Measurements from ENCODE around the gene HECA.
"Not testable (repeated sequence)": the region's sequence is repeated elsewhere in the genome, so short reads cannot be mapped to it uniquely, and the experiment has no call there.

HECA gene

GRCh38 chr6:139126931-139127330 lies 7.9 kb upstream of the HECA start:
- H3K27ac Mint-ChIP-seq, result peak overlapping the region; percentile 28
- H3K36me3 Mint-ChIP-seq, result peaks cover 6% of the 10 kb centered on the region
- H3K4me3 Mint-ChIP-seq, result no peak overlapping the region
- H3K9me3 Mint-ChIP-seq, result no peaks in the 10 kb centered on the region
- peaks cover 48% of the 10 kb centered on the region for H3K4me1 Mint-ChIP-seq
- H3K27me3 Mint-ChIP-seq, result no peaks in the 10 kb centered on the region
- no peak for ATAC-seq

- Mint-ChIP-seq H3K4me1 (peaks cover 53% of the 10 kb centered on the region), H3K4me3 (no peak overlapping the region), H3K9me3 (no peaks in the 10 kb centered on the region), H3K36me3 (peaks cover 6% of the 10 kb centered on the region), H3K27me3 (no peaks in the 10 kb centered on the region), H3K27ac (peak overlapping the region; percentile 37)
- no peak for ATAC-seq
Measured at GRCh38 chr6:139129284-139129683, 5.6 kb upstream of the HECA start.

GRCh38 chr6:139131736-139132280 lies 3.1 kb upstream of the HECA start:
- peaks cover 10% of the 10 kb centered on the region for H3K36me3 Mint-ChIP-seq
- peak overlapping the region; percentile 69 for H3K4me3 Mint-ChIP-seq
- ATAC-seq, result no peak
- H3K27ac Mint-ChIP-seq, result peak overlapping the region; percentile 96
- H3K27me3 Mint-ChIP-seq, result no peaks in the 10 kb centered on the region
- no peaks in the 10 kb centered on the region for H3K9me3 Mint-ChIP-seq
- peaks cover 53% of the 10 kb centered on the region for H3K4me1 Mint-ChIP-seq

GRCh38 chr6:139133262-139134063 lies 1.4 kb upstream of the HECA start:
- peak; percentile 72 for ATAC-seq
- Mint-ChIP-seq H3K36me3 (peaks cover 25% of the 10 kb centered on the region), H3K27ac (peak overlapping the region; percentile 96), H3K4me3 (peak overlapping the region; percentile 64), H3K9me3 (no peaks in the 10 kb centered on the region), H3K27me3 (no peaks in the 10 kb centered on the region), H3K4me1 (peaks cover 69% of the 10 kb centered on the region)

GRCh38 chr6:139134064-139134395 lies 850 bp upstream of the HECA start:
- Mint-ChIP-seq H3K36me3 (peaks cover 25% of the 10 kb centered on the region), H3K9me3 (no peaks in the 10 kb centered on the region), H3K27me3 (no peaks in the 10 kb centered on the region), H3K4me1 (peaks cover 75% of the 10 kb centered on the region), H3K27ac (peak overlapping the region; percentile 96), H3K4me3 (peak overlapping the region; percentile 63)
- no peak for ATAC-seq

GRCh38 chr6:139135578-139136545 lies 982 bp downstream of the HECA start:
- ATAC-seq, result peak; percentile 72
- H3K9me3 Mint-ChIP-seq, result no peaks in the 10 kb centered on the region
- H3K4me1 Mint-ChIP-seq, result peaks cover 84% of the 10 kb centered on the region
- peak overlapping the region; percentile 92 for H3K4me3 Mint-ChIP-seq
- peak overlapping the region; percentile 96 for H3K27ac Mint-ChIP-seq
- H3K27me3 Mint-ChIP-seq, result no peaks in the 10 kb centered on the region
- H3K36me3 Mint-ChIP-seq, result peaks cover 33% of the 10 kb centered on the region

- Mint-ChIP-seq H3K4me1 (peaks cover 74% of the 10 kb centered on the region), H3K27me3 (no peaks in the 10 kb centered on the region), H3K36me3 (peaks cover 33% of the 10 kb centered on the region), H3K4me3 (peak overlapping the region; percentile 92), H3K9me3 (no peaks in the 10 kb centered on the region), H3K27ac (peak overlapping the region; percentile 96)
- ATAC-seq, result no peak
Measured at GRCh38 chr6:139137706-139138105, 2.8 kb downstream of the HECA start.

- H3K27ac Mint-ChIP-seq, ATAC-seq, H3K9me3 Mint-ChIP-seq, H3K27me3 Mint-ChIP-seq, H3K4me3 Mint-ChIP-seq: not testable (repeated sequence)
- Mint-ChIP-seq H3K4me1 (peaks cover 84% of the 10 kb centered on the region), H3K36me3 (peaks cover 33% of the 10 kb centered on the region)
Measured at GRCh38 chr6:139140854-139141253, 6.0 kb downstream of the HECA start.

- ATAC-seq, result no peak
- no peak overlapping the region for H3K27ac Mint-ChIP-seq
- no peaks in the 10 kb centered on the region for H3K9me3 Mint-ChIP-seq
- no peak overlapping the region for H3K4me3 Mint-ChIP-seq
- H3K27me3 Mint-ChIP-seq, result no peaks in the 10 kb centered on the region
- peaks cover 85% of the 10 kb centered on the region for H3K4me1 Mint-ChIP-seq
- H3K36me3 Mint-ChIP-seq, result peaks cover 20% of the 10 kb centered on the region
Measured at GRCh38 chr6:139142262-139142661, 7.4 kb downstream of the HECA start.

- ATAC-seq, result no peak
- Mint-ChIP-seq H3K4me3 (no peak overlapping the region), H3K4me1 (peaks cover 85% of the 10 kb centered on the region), H3K36me3 (peaks cover 12% of the 10 kb centered on the region), H3K27ac (no peak overlapping the region), H3K9me3 (no peaks in the 10 kb centered on the region), H3K27me3 (no peaks in the 10 kb centered on the region)
Measured at GRCh38 chr6:139143111-139143510, 8.2 kb downstream of the HECA start.

- H3K4me1 Mint-ChIP-seq, result peaks cover 85% of the 10 kb centered on the region
- H3K4me3 Mint-ChIP-seq, result no peak overlapping the region
- no peak for ATAC-seq
- H3K36me3 Mint-ChIP-seq, result peaks cover 3% of the 10 kb centered on the region
- H3K9me3 Mint-ChIP-seq, result no peaks in the 10 kb centered on the region
- peak overlapping the region; percentile 33 for H3K27ac Mint-ChIP-seq
- H3K27me3 Mint-ChIP-seq, result no peaks in the 10 kb centered on the region
Measured at GRCh38 chr6:139144490-139145085, 9.7 kb downstream of the HECA start.

GRCh38 chr6:139145661-139146060 lies 10.8 kb downstream of the HECA start:
- H3K9me3 Mint-ChIP-seq, result no peaks in the 10 kb centered on the region
- ATAC-seq, result no peak
- H3K36me3 Mint-ChIP-seq, result no peaks in the 10 kb centered on the region

GRCh38 chr6:139146317-139146726 lies 11.4 kb downstream of the HECA start:
- H3K27ac Mint-ChIP-seq, result peak overlapping the region; percentile 33
- no peaks in the 10 kb centered on the region for H3K27me3 Mint-ChIP-seq
- peak overlapping the region; percentile 63 for H3K4me3 Mint-ChIP-seq
- H3K4me1 Mint-ChIP-seq, result peaks cover 94% of the 10 kb centered on the region
- H3K9me3 Mint-ChIP-seq, result no peaks in the 10 kb centered on the region
- H3K36me3 Mint-ChIP-seq, result no peaks in the 10 kb centered on the region
- ATAC-seq, result peak; percentile 62

More at GRCh38 chr6:139145661-139146060, 10.8 kb downstream of the HECA start:
- peak overlapping the region; percentile 63 for H3K4me3 Mint-ChIP-seq
- peaks cover 88% of the 10 kb centered on the region for H3K4me1 Mint-ChIP-seq
- no peaks in the 10 kb centered on the region for H3K27me3 Mint-ChIP-seq
- H3K27ac Mint-ChIP-seq, result peak overlapping the region; percentile 33

- Mint-ChIP-seq H3K4me1 (peaks cover 100% of the 10 kb centered on the region), H3K27ac (peak overlapping the region; percentile 33), H3K27me3 (no peaks in the 10 kb centered on the region), H3K36me3 (no peaks in the 10 kb centered on the region), H3K9me3 (no peaks in the 10 kb centered on the region), H3K4me3 (no peak overlapping the region)
- ATAC-seq, result no peak
Measured at GRCh38 chr6:139147628-139148027, 12.7 kb downstream of the HECA start.
